Mucosa of stomach (tissue), 1 donor: Measurements from ENCODE around the gene ADCY9.
A peak's percentile ranks its signal among the peaks of the same experiment; 100 is the strongest.
"Not testable (repeated sequence)": the region's sequence is repeated elsewhere in the genome, so short reads cannot be mapped to it uniquely, and the experiment has no call there.

Source experiments
- H3K27me3 ChIP-seq: one replicate; pipeline ENCODE4 v1.7.0; 2013; ENCODE audit warnings: mild to moderate bottlenecking, low read length; ENCODE audit not compliant: control insufficient read depth, insufficient read depth
- H3K36me3 ChIP-seq: one replicate; pipeline ENCODE4 v1.7.0; 2013; ENCODE audit warnings: low read length; ENCODE audit not compliant: control insufficient read depth, insufficient read depth
- H3K4me1 ChIP-seq: one replicate; pipeline ENCODE4 v1.7.0; 2013; ENCODE audit warnings: mild to moderate bottlenecking, low read length; ENCODE audit not compliant: control insufficient read depth, insufficient read depth
- H3K4me3 ChIP-seq: one replicate; pipeline ENCODE4 v1.7.0; 2013; ENCODE audit warnings: low read length
- H3K9ac ChIP-seq: one replicate; pipeline ENCODE4 v1.7.0; 2013; ENCODE audit warnings: mild to moderate bottlenecking, low read length, moderate library complexity
- H3K9me3 ChIP-seq: one replicate; pipeline ENCODE4 v1.7.0; 2013; ENCODE audit warnings: mild to moderate bottlenecking, low read length, moderate library complexity; ENCODE audit not compliant: control insufficient read depth
- donor health status: Pancreatic carcinoma.

ADCY9 gene

GRCh38 chr16:4116325-4117249 is at the start of gene ADCY9:
Gene ADCY9, minus strand, starts transcription at chr16:4116442. Its CDS starts 1,000 bp downstream, at chr16:4115442.
- H3K4me3 ChIP-seq: peak within 1 kb of the TSS; percentile 42
- no peaks in the 10 kb centered on the region for H3K27me3 ChIP-seq
- peak within 1 kb of the TSS; percentile 58 for H3K9ac ChIP-seq
- H3K36me3 ChIP-seq: no peaks in the 10 kb centered on the region
- H3K9me3 ChIP-seq: no peaks in the 10 kb centered on the region
- peaks cover 28% of the 10 kb centered on the region for H3K4me1 ChIP-seq

GRCh38 chr16:4160658-4161430 is 44.6 kb upstream of the ADCY9 start:
- Histone ChIP-seq H3K4me3 (no peak overlapping the region), H3K9me3 (no peaks in the 10 kb centered on the region), H3K36me3 (no peaks in the 10 kb centered on the region), H3K9ac (no peak overlapping the region), H3K4me1 (no peaks in the 10 kb centered on the region), H3K27me3 (peaks cover 4% of the 10 kb centered on the region)

GRCh38 chr16:4159726-4160125 is 43.5 kb upstream of the ADCY9 start:
- H3K4me3 ChIP-seq: no peak overlapping the region
- H3K4me1 ChIP-seq: no peaks in the 10 kb centered on the region
- H3K36me3 ChIP-seq: no peaks in the 10 kb centered on the region
- peaks cover 4% of the 10 kb centered on the region for H3K27me3 ChIP-seq
- no peak overlapping the region for H3K9ac ChIP-seq
- no peaks in the 10 kb centered on the region for H3K9me3 ChIP-seq

GRCh38 chr16:4158143-4159093 is 42.2 kb upstream of the ADCY9 start:
- Histone ChIP-seq H3K4me1 (no peaks in the 10 kb centered on the region), H3K9me3 (no peaks in the 10 kb centered on the region), H3K36me3 (no peaks in the 10 kb centered on the region), H3K4me3 (no peak overlapping the region), H3K27me3 (peaks cover 4% of the 10 kb centered on the region), H3K9ac (no peak overlapping the region)

DNA sequence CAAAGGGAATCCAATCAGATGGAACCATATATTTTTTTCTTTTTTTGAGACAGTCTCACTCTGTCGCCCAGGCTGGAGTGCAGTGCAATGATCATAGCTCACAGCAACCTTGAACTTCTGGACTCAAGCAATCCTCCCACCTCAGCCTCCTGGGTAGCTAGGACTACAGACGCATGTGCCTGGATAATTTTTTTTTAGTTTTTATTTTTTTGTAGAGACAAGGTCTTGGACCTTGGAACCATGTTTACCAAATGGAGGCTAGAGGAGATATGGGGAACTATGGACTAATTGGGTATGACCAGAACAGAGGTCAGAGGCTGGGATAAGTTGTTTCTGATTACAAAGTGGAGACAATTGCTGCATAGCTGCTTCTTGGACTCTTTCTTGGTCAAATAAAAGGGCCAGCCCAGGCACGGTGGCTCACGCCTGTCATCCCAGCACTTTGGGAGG is 41.2 kb upstream of the ADCY9 start:
- no peaks in the 10 kb centered on the region for H3K4me1 ChIP-seq
- no peaks in the 10 kb centered on the region for H3K36me3 ChIP-seq
- H3K9ac ChIP-seq: no peak overlapping the region
- no peak overlapping the region for H3K4me3 ChIP-seq
- no peaks in the 10 kb centered on the region for H3K9me3 ChIP-seq
- H3K27me3 ChIP-seq: peaks cover 4% of the 10 kb centered on the region

DNA sequence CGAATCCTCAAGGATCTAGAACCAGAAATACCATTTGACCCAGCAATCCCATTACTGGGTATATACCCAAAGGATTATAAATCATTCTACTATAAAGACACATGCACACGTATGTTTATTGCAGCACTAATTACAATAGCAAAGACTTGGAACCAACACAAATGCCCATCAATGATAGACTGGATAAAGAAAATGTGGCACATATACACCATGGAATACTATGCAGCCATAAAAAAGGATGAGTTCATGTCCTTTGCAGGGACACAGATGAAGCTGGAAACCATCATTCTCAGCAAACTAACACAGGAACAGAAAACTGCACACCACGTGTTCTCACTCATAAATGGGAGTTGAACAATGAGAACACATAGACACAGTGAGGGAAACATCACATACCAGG is 40.3 kb upstream of the ADCY9 start:
- not testable (repeated sequence) for H3K36me3 ChIP-seq, H3K27me3 ChIP-seq, H3K9me3 ChIP-seq, H3K9ac ChIP-seq, H3K4me1 ChIP-seq, H3K4me3 ChIP-seq

GRCh38 chr16:4153364-4153763 is 37.1 kb upstream of the ADCY9 start:
- H3K4me3 ChIP-seq, H3K9me3 ChIP-seq, H3K36me3 ChIP-seq, H3K27me3 ChIP-seq, H3K9ac ChIP-seq, H3K4me1 ChIP-seq: not testable (repeated sequence)

DNA sequence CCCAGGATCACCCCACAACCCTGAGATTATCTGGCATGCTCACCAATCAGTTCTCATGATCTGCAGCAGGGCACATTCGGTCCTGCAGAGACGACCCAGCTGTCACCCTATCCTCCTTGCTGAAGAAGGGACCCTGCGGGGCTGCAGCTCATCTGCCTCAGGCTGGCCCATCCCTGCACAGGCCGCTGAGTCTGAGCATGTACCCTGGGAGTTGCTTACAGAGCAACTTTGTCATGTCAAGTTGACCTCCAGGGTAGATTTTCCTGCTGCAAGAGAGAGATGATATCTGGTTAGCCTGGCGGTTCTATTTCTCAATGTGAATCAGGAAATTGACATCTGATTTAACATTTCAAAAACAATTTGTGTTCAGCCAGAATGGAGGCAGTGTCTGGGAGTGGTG is 36.0 kb upstream of the ADCY9 start:
- Histone ChIP-seq H3K4me1 (no peaks in the 10 kb centered on the region), H3K9me3 (no peaks in the 10 kb centered on the region), H3K27me3 (no peaks in the 10 kb centered on the region), H3K36me3 (no peaks in the 10 kb centered on the region), H3K9ac (no peak overlapping the region), H3K4me3 (no peak overlapping the region)

GRCh38 chr16:4147236-4147635 is 31.0 kb upstream of the ADCY9 start:
- Histone ChIP-seq H3K4me3 (no peak overlapping the region), H3K9me3 (no peaks in the 10 kb centered on the region), H3K4me1 (no peaks in the 10 kb centered on the region), H3K27me3 (no peaks in the 10 kb centered on the region), H3K36me3 (no peaks in the 10 kb centered on the region), H3K9ac (no peak overlapping the region)

DNA sequence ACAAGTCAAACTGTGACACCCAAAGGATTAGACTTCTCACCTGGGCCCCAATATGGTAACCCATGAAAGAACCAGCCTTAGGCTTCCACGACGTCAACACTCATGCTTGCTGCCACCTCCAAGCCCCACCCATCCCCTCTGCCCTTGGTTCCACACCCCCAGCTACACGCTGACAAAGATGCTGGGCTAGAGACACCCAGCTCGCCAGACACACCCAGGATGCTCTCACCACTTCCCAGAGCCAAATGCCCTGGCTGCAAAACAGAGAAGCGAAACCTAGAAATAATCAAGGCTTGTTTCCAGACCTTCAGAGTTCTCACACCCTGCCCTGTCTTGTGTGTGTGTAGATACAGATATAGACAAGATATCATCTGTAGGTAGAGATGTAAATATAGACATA is 26.0 kb upstream of the ADCY9 start:
- Histone ChIP-seq H3K9me3 (no peaks in the 10 kb centered on the region), H3K4me1 (no peaks in the 10 kb centered on the region), H3K4me3 (no peak overlapping the region), H3K9ac (no peak overlapping the region), H3K36me3 (no peaks in the 10 kb centered on the region), H3K27me3 (no peaks in the 10 kb centered on the region)

- Histone ChIP-seq H3K36me3 (no peaks in the 10 kb centered on the region), H3K9me3 (no peaks in the 10 kb centered on the region), H3K27me3 (no peaks in the 10 kb centered on the region), H3K4me1 (peaks cover 3% of the 10 kb centered on the region), H3K9ac (no peak overlapping the region), H3K4me3 (no peak overlapping the region)
Observed at GRCh38 chr16:4141604-4142003, 25.4 kb upstream of the ADCY9 start.
